CD4-positive, alpha-beta T cell (primary cell): ENCODE data around the gene DDIAS. TPM values are rescaled to one million over a fixed set of nuclear protein-coding genes. Genes with fewer than 3 reads are reported as not detected.
"Not testable (repeated sequence)": the region's sequence is repeated elsewhere in the genome, so short reads cannot be mapped to it uniquely, and the experiment has no call there.

Experiments
- ATAC-seq: fragments of 200-7000 bp; cut with Tn5 transposase; one replicate; pipeline ENCODE4 v1.10.0; 2022; ENCODE audit warnings: mild to moderate bottlenecking; ENCODE audit not compliant: poor library complexity
- CTCF ChIA-PET: fragments of 350-600 bp; sonication (Branson Sonifier 250); formaldehyde crosslinking; loops from one replicate; lab custom pipeline; 2021; ENCODE audit warnings: antibody characterized with exemption, inconsistent platforms; lab: Charles Lee
- POLR2A ChIA-PET: fragments of 350-600 bp; sonication (Branson Sonifier 250); formaldehyde crosslinking; loops from one replicate; lab custom pipeline; 2021; ENCODE audit warnings: antibody characterized with exemption, inconsistent platforms; lab: Charles Lee
- DNase-seq, 14 experiments: peaks; one replicate each; pipeline ENCODE4 v3.0.0-alpha.2; 2013 to 2020; ENCODE audit warnings: mixed read lengths in 2 of 14
- H3K27ac ChIP-seq, 2 donors: one replicate each; pipeline versions ENCODE4 v1.5.1 to v1.7.0; 2013; ENCODE audit warnings: low read length in 2 of 2, low read depth in 1 of 2, mild to moderate bottlenecking in 1 of 2
- H3K27me3 ChIP-seq, 2 experiments: 1 replicate in 1 of 2; 2 replicates in 1 of 2; pipeline versions ENCODE4 v1.6.1 to v1.7.0; 2013; ENCODE audit warnings: low read length in 2 of 2, control low read depth in 1 of 2, mild to moderate bottlenecking in 1 of 2, moderate library complexity in 1 of 2; ENCODE audit not compliant: insufficient read depth in 2 of 2, control insufficient read depth in 1 of 2
- H3K36me3 ChIP-seq: one replicate; pipeline ENCODE4 v1.6.1; 2013; ENCODE audit warnings: low read length, control low read depth; ENCODE audit not compliant: insufficient read depth
- H3K4me1 ChIP-seq: one replicate; pipeline ENCODE4 v1.6.1; 2013; ENCODE audit warnings: low read length, control low read depth; ENCODE audit not compliant: insufficient read depth
- H3K4me3 ChIP-seq: one replicate; pipeline ENCODE4 v1.5.1; 2013; ENCODE audit warnings: mild to moderate bottlenecking, low read length, moderate library complexity
- H3K9me3 ChIP-seq, 2 experiments: 1 replicate in 1 of 2; 2 replicates in 1 of 2; pipeline versions ENCODE4 v1.6.1 to v1.7.0; 2013; ENCODE audit warnings: low read length in 2 of 2, mild to moderate bottlenecking in 2 of 2, control low read depth in 1 of 2, moderate library complexity in 1 of 2; ENCODE audit not compliant: control insufficient read depth in 1 of 2, insufficient read depth in 1 of 2
- H3K27ac Mint-ChIP-seq: one replicate; pipeline ENCODE4 v1.8.0; 2020; ENCODE audit warnings: mixed read lengths
- H3K27me3 Mint-ChIP-seq: one replicate; pipeline ENCODE4 v1.8.0; 2021; ENCODE audit warnings: mixed read lengths
- H3K36me3 Mint-ChIP-seq: one replicate; pipeline ENCODE4 v1.8.0; 2021; ENCODE audit warnings: low read depth, mixed read lengths
- H3K4me1 Mint-ChIP-seq: one replicate; pipeline ENCODE4 v1.8.0; 2021; ENCODE audit warnings: low read depth, mixed read lengths
- H3K4me3 Mint-ChIP-seq: one replicate; pipeline ENCODE4 v1.8.0; 2020; ENCODE audit warnings: mild to moderate bottlenecking, mixed read lengths
- H3K9me3 Mint-ChIP-seq: one replicate; pipeline ENCODE4 v1.8.0; 2020; ENCODE audit warnings: mixed read lengths
- intact Hi-C, 2 experiments: fragments of 100-400 bp; cut with DNase I in 1 of 2; cut with micrococcal nuclease in 1 of 2; formaldehyde crosslinking; loops; one replicate each; pipeline versions ENCODE4 v1.15.1 to v1.9.0; 2023 to 2025; cut with DNase I, micrococcal nuclease
- total RNA-seq, 174 experiments: library from RNA in 2 of 174; stranded (reverse) in 2 of 174; gene quantifications; one replicate each; pipeline ENCODE4 v1.2.3 and lab custom pipeline; 2021 to 2026
- TF ChIP-seq, protein P1 (sequence below): fragments of 200-600 bp; IDR thresholded peaks from one replicate; pipeline ENCODE4 v1.8.0; 2022; ENCODE audit warnings: antibody characterized with exemption, mild to moderate bottlenecking

Gene DDIAS
- total RNA-seq, 2 experiments from 2014 or later = 0.59 to 0.85 TPM

DNA sequence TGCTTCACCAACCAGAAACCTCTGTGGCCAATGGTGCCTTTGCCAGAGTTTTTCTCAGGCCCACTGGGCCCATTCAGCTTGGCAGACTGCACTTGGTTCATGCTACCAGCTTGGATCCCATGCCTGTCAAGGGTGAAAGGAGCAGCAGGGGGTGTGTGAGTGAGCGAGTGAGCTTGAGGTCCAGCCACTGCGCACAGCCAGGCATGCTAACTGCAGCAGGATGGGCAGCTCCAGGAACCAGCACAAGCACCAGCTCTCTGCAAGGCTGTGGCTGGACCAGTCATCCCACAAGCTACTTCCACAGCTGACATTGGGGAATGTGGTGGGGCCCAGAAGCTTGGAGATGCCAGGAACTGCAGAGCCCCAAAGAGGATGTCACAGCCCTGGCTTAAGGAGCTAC, 40.8 kb downstream of the DDIAS start:
- CTCF ChIA-PET = interaction anchor here (0.9 to 1.4 kb wide), 2 partner anchors 15 to 47 kb away, joined by 3 to 4 read pairs; no protein-coding TSS in a partner anchor
- no peak overlapping the region for H3K27ac ChIP-seq
- peaks cover 20% of the 10 kb centered on the region for H3K4me1 Mint-ChIP-seq
- ATAC-seq = no peak
- no peaks in the 10 kb centered on the region for H3K27me3 Mint-ChIP-seq
- H3K27ac Mint-ChIP-seq = no peak overlapping the region
- no peak overlapping the region for H3K4me3 Mint-ChIP-seq
- no peaks in the 10 kb centered on the region for H3K36me3 ChIP-seq
- no peak overlapping the region for H3K4me3 ChIP-seq
- H3K9me3 ChIP-seq = peaks cover 0 to 10% of the 10 kb centered on the region in 2 experiments
- DNase-seq = no peak
- H3K9me3 Mint-ChIP-seq = peaks cover 5% of the 10 kb centered on the region
- POLR2A ChIA-PET = interaction anchor here (1.4 kb wide), 1 partner anchor 18 kb away, joined by 6 read pairs; no protein-coding TSS in a partner anchor
- TF ChIP-seq, protein P1, sequence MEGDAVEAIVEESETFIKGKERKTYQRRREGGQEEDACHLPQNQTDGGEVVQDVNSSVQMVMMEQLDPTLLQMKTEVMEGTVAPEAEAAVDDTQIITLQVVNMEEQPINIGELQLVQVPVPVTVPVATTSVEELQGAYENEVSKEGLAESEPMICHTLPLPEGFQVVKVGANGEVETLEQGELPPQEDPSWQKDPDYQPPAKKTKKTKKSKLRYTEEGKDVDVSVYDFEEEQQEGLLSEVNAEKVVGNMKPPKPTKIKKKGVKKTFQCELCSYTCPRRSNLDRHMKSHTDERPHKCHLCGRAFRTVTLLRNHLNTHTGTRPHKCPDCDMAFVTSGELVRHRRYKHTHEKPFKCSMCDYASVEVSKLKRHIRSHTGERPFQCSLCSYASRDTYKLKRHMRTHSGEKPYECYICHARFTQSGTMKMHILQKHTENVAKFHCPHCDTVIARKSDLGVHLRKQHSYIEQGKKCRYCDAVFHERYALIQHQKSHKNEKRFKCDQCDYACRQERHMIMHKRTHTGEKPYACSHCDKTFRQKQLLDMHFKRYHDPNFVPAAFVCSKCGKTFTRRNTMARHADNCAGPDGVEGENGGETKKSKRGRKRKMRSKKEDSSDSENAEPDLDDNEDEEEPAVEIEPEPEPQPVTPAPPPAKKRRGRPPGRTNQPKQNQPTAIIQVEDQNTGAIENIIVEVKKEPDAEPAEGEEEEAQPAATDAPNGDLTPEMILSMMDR = no peak
- H3K27me3 ChIP-seq = no peaks in the 10 kb centered on the region
- no peaks in the 10 kb centered on the region for H3K4me1 ChIP-seq
- intact Hi-C loops = no loop called here
- H3K36me3 Mint-ChIP-seq = peaks cover 15% of the 10 kb centered on the region

DNA sequence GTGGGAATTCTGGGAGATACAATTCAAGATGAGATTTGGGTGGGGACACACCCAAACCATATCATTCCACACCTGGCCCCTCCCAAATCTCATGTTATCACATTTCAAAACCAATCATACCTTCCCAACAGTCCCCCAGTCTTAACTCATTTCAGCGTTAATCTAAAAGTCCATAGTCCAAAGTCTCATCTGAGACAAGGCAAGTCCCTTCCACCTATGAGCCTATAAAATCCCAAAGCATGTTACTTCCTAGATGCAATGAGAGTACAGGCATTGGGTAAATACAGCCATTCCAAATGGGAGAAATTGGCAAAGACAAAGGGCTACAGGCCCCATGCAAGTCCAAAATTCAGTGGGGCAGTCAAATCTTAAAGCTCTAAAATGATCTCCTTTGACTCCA, 41.9 kb downstream of the DDIAS start:
- POLR2A ChIA-PET = interaction anchor here (1.1 kb wide), 1 partner anchor 17 kb away, joined by 4 read pairs; no protein-coding TSS in a partner anchor
- H3K4me3 Mint-ChIP-seq, H3K4me1 ChIP-seq, DNase-seq, intact Hi-C loops, ATAC-seq, H3K27ac ChIP-seq, H3K27ac Mint-ChIP-seq, H3K36me3 ChIP-seq, H3K27me3 ChIP-seq, H3K27me3 Mint-ChIP-seq, H3K9me3 ChIP-seq, CTCF ChIA-PET, H3K4me3 ChIP-seq, H3K9me3 Mint-ChIP-seq: not testable (repeated sequence)
- peaks cover 24% of the 10 kb centered on the region for H3K4me1 Mint-ChIP-seq
- H3K36me3 Mint-ChIP-seq = peaks cover 16% of the 10 kb centered on the region

DNA sequence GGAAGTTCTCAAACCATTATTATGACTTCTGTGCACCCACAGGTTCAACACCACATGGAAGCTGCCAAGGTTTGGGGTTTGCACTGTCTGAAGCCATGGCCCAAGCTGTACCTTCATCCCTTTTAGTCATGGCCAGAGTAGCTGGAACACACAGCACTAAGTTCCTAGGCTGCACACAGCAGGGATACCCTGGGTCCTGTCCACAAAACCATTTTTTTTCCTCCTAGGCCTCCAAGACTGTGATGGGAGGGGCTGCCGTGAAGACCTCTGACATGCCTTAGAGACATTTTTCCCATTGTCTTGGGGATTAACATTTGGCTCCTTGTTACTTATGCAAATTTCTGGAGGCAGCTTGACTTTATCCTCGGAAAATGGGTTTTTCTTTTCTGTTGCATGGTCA, 42.7 kb downstream of the DDIAS start:
- Mint-ChIP-seq H3K27ac (no peak overlapping the region), H3K27me3 (no peaks in the 10 kb centered on the region), H3K9me3 (peaks cover 8% of the 10 kb centered on the region), H3K4me3 (no peak overlapping the region), H3K4me1 (peaks cover 24% of the 10 kb centered on the region), H3K36me3 (peaks cover 16% of the 10 kb centered on the region)
- ChIA-PET CTCF (no interaction called here), POLR2A (interaction anchor here (1.1 kb wide), 1 partner anchor 16 kb away, joined by 4 read pairs; no protein-coding TSS in a partner anchor)
- DNase-seq (no peak), ATAC-seq (no peak)
- intact Hi-C loops = no loop called here
- H3K36me3 ChIP-seq = no peaks in the 10 kb centered on the region
- TF ChIP-seq, protein P1 = no peak
- peaks cover 0 to 10% of the 10 kb centered on the region in 2 experiments for H3K9me3 ChIP-seq
- H3K27ac ChIP-seq = no peak overlapping the region
- H3K4me3 ChIP-seq = no peak overlapping the region
- no peaks in the 10 kb centered on the region for H3K4me1 ChIP-seq
- no peaks in the 10 kb centered on the region for H3K27me3 ChIP-seq

DNA sequence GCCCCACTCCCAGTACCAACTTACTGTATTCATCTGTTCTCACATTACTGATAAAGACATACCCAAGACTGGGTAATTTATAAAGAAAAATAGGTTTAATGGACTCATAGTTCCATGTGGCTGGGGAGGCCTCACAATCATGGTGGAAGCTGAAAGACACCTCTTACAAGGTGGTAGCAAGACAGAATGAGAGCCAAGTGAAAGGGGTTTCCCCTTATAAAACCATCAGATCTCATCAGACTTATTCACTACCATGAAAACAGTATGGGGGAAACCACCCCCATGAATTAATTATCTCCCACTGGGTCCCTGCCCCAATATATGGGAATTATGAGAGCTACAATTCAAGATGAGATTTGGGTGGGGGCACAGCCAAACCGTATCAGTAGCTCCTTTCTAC, 43.5 kb downstream of the DDIAS start:
- H3K36me3 ChIP-seq, CTCF ChIA-PET, DNase-seq, H3K4me1 ChIP-seq, ATAC-seq, POLR2A ChIA-PET, H3K9me3 Mint-ChIP-seq, H3K4me3 Mint-ChIP-seq, H3K27me3 Mint-ChIP-seq, H3K27ac Mint-ChIP-seq, H3K27ac ChIP-seq, intact Hi-C loops, H3K4me3 ChIP-seq, H3K27me3 ChIP-seq: not testable (repeated sequence)
- H3K9me3 ChIP-seq = peaks cover 0 to 13% of the 10 kb centered on the region in 2 experiments
- H3K36me3 Mint-ChIP-seq = peaks cover 15% of the 10 kb centered on the region
- peaks cover 24% of the 10 kb centered on the region for H3K4me1 Mint-ChIP-seq
